ENCODE results near the gene MSMB. TPM values are rescaled to one million over a fixed set of nuclear protein-coding genes. Genes with fewer than 3 reads are reported as not detected.

MSMB gene
- total RNA-seq, 4 donors from 2014 or later: 4.5 to 104 (median 86.9) TPM; not detected in 1

DNA sequence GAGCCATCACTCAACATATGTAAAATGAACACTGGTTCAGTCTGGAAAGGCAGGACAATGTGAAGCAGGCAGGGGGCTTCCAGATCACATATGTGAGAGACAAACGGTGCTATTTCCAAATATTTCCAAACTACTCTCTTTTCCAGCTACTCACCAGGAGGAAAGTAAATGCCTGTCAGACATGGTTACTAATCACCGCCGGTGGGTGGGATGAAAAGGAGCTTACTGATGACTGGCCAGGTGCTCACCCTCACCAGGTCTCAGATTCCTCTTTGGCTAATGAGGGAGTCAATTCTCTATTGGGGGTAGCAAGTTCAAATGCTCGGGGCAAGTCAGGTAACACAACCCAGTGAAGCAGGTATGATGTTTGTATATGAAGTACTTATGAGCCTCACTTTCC is 9.7 kb upstream of the MSMB start:
- no peak for TF ChIP-seq EP300 (IDR thresholded peaks at IDR 0.05)
- no peak for TF ChIP-seq POLR2A (IDR thresholded peaks at IDR 0.05)
- TF ChIP-seq POLR2AphosphoS5 (IDR thresholded peaks at IDR 0.05): no peak
- TF ChIP-seq CTCF (IDR thresholded peaks at IDR 0.05): no peak
- 80% methylated on average over 4 of the region's 4 CpGs for WGBS
- Histone ChIP-seq H3K36me3 (no peaks in the 10 kb centered on the region), H3K4me3 (no peak overlapping the region), H3K4me1 (peaks cover 6% of the 10 kb centered on the region), H3K27me3 (no peaks in the 10 kb centered on the region), H3K9me3 (no peaks in the 10 kb centered on the region), H3K27ac (no peak overlapping the region)
- DNase-seq (ENCODE audit: low spot score in 2 of 2): no peak

DNA sequence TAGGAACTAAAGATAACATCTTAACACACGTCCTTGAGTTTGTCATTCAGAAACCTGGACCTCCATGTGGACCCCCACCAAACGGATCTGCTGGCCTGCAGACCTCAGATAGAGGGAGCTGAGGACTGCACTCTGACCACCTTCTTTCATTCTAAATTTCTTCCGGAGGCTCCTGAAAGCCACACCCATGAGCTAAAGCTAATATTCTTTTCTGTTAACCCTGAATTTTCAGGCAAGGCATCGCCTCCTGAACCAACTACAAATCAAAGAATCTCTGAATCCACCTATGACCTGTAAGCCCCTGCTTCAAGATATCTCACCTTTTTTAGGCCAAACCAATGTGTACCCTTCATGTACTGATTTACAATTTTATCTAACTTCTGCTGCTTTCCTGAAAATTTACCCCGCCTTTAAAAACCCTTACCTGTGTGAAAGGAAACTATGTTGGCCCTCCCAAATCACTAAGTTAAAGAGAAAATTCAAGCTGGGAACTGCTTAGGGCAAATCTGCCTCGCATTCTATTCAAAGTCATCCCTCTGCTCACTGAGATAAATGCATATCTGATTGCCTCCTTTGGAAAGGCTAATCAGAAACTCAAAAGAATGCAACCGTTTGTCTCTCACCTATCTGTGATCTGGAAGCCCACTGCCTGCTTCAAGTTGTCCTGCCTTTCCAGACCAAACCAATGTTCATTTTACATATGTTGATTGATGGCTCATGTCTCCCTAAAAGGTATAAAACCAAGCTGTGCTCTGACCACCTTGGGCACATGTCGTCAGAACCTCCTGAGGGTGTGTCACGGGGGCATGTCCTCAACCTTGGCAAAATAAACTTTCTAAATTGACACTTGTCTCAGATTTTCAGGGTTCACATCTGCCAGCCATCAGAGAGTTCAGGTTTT is 7.7 kb upstream of the MSMB start:
- no peak for DNase-seq (ENCODE audit: low spot score in 2 of 2)
- Histone ChIP-seq H3K9me3 (no peaks in the 10 kb centered on the region), H3K27ac (no peak overlapping the region), H3K4me1 (peaks cover 6% of the 10 kb centered on the region), H3K27me3 (no peaks in the 10 kb centered on the region), H3K36me3 (no peaks in the 10 kb centered on the region), H3K4me3 (no peak overlapping the region)
- TF ChIP-seq CTCF (IDR thresholded peaks at IDR 0.05) (no peak), POLR2AphosphoS5 (IDR thresholded peaks at IDR 0.05) (no peak), POLR2A (IDR thresholded peaks at IDR 0.05) (no peak), EP300 (IDR thresholded peaks at IDR 0.05) (no peak)
- 56% methylated on average over 9 of the region's 9 CpGs for WGBS

DNA sequence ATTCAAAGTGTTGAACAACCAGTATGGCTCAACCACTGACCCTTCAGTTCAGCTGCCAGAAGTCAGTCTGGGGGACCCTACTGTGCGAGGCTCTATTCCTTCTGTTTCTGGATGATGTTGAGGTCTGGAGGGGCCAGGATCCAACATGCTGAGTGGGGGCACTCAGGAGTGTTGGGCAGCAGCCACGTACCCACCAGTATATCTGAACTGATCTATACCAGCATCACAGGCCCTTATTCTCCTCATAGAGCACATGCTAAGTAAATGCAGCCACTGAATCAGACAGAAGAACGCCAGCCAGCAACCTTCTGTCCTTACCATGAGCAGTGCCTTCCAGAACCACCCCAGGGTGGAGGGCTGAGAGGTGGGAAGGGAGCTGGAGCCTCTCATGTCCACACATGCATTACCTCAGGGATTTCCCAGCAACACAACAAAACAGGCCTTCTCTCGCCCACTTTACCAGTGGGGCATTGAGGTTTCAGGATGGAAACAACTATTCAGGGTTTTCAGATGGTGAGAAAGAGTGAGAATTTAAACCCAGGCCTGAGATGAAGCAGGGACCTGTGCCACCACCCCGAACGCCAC is 6.8 kb upstream of the MSMB start:
- WGBS: 65% methylated on average over 6 of the region's 6 CpGs
- H3K36me3 ChIP-seq: no peaks in the 10 kb centered on the region
- no peak overlapping the region for H3K27ac ChIP-seq
- no peak for DNase-seq (ENCODE audit: low spot score in 2 of 2)
- H3K27me3 ChIP-seq: no peaks in the 10 kb centered on the region
- H3K4me1 ChIP-seq: peaks cover 6% of the 10 kb centered on the region
- TF ChIP-seq EP300 (IDR thresholded peaks at IDR 0.05): no peak
- no peak for TF ChIP-seq CTCF (IDR thresholded peaks at IDR 0.05)
- H3K9me3 ChIP-seq: no peaks in the 10 kb centered on the region
- H3K4me3 ChIP-seq: no peak overlapping the region

GRCh38 chr10:46052057-46052790 is 6.2 kb upstream of the MSMB start:
- H3K27ac ChIP-seq: no peak overlapping the region
- H3K9me3 ChIP-seq: no peaks in the 10 kb centered on the region
- H3K27me3 ChIP-seq: no peaks in the 10 kb centered on the region
- whole genome bisulfite sequencing: 71% methylated on average over 6 of the region's 7 CpGs
- H3K36me3 ChIP-seq: no peaks in the 10 kb centered on the region
- no peak overlapping the region for H3K4me3 ChIP-seq
- no peak for DNase-seq (ENCODE audit: low spot score in 2 of 2)
- no peak for TF ChIP-seq EP300 (IDR thresholded peaks at IDR 0.05)
- no peak for TF ChIP-seq POLR2AphosphoS5 (IDR thresholded peaks at IDR 0.05)
- no peak for TF ChIP-seq CTCF (IDR thresholded peaks at IDR 0.05)
- no peak for TF ChIP-seq POLR2A (IDR thresholded peaks at IDR 0.05)
- peaks cover 6% of the 10 kb centered on the region for H3K4me1 ChIP-seq

Measured in suprapubic skin (tissue), 4 donors.